A549 (cell line): ENCODE results near the gene MYO1B. TPM values are rescaled to one million over a fixed set of nuclear protein-coding genes. Genes with fewer than 3 reads are reported as not detected.

Source experiments
- ATAC-seq, 2 experiments: fragments of 200-7000 bp in 1 of 2; fragments of >200 bp in 1 of 2; cut with Nextera tagmentation in 1 of 2; cut with Tn5 transposase in 1 of 2; 3 replicates each; pipeline versions ENCODE4 v1.8.0 to v1.9.1; 2018 to 2020; ENCODE audit warnings: mild to moderate bottlenecking in 1 of 2, moderate library complexity in 1 of 2
- CTCF ChIA-PET: fragments of 300-600 bp; sonication (Branson Sonifier 250); formaldehyde crosslinking; extraction: SDS; loops from one replicate; lab custom pipeline; 2021; ENCODE audit warnings: antibody characterized with exemption, inconsistent platforms; lab: Yijun Ruan, JAX
- POLR2A ChIA-PET: fragments of 350-600 bp; formaldehyde crosslinking; extraction: SDS; loops from one replicate; lab custom pipeline; 2021; ENCODE audit warnings: antibody characterized with exemption, inconsistent platforms; lab: Yijun Ruan, JAX
- DNase-seq, 2 experiments: peaks; one replicate each; pipeline versions ENCODE4 v3.0.0 to v3.0.0-alpha.2; 2011 to 2016; ENCODE audit warnings: low read depth in 1 of 2, low spot score in 1 of 2
- FAIRE-seq: peaks from 2 replicates; lab custom pipeline; 2011; peaks lifted over from hg19 to GRCh38; lab: Jason Lieb, UNC
- H3K27ac ChIP-seq, 2 experiments: fragments of >200 bp; sonication (Bioruptor Twin); formaldehyde crosslinking; 3 replicates each; pipeline ENCODE4 v1.5.1; 2016 to 2017
- H3K4me1 ChIP-seq: fragments of >200 bp; sonication (Bioruptor Twin); formaldehyde crosslinking; 3 replicates; pipeline ENCODE4 v1.6.1; 2016
- H3K4me2 ChIP-seq: fragments of >200 bp; sonication (Bioruptor Twin); formaldehyde crosslinking; 3 replicates; pipeline ENCODE4 v1.6.1; 2016
- H3K4me3 ChIP-seq: fragments of >200 bp; sonication (Bioruptor Twin); formaldehyde crosslinking; 3 replicates; pipeline ENCODE4 v1.5.1; 2016
- H3K9me3 ChIP-seq: fragments of >200 bp; sonication (Bioruptor Twin); formaldehyde crosslinking; 3 replicates; pipeline ENCODE4 v1.6.1; 2016
- CBX2 ChIP-seq: fragments of 200-600 bp; sonication (generic); IDR thresholded peaks from 2 replicates; pipeline ENCODE4 v1.6.1; 2016; ENCODE audit warnings: low read depth, mild to moderate bottlenecking, borderline replicate concordance
- CBX8 ChIP-seq: fragments of 200-600 bp; sonication (generic); IDR thresholded peaks from 2 replicates; pipeline ENCODE4 v1.6.1; 2016
- CHD2 ChIP-seq: fragments of 150-350 bp; IDR thresholded peaks from 2 replicates; pipeline ENCODE4 v1.6.1; 2014; ENCODE audit warnings: low read length; ENCODE audit not compliant: partially characterized antibody
- CHD4 ChIP-seq: fragments of 200-600 bp; sonication (generic); IDR thresholded peaks from 2 replicates; pipeline ENCODE4 v1.6.1; 2016; ENCODE audit warnings: antibody characterized with exemption, mild to moderate bottlenecking, borderline replicate concordance
- CTCF ChIP-seq: fragments of >200 bp; sonication (Bioruptor Twin); formaldehyde crosslinking; IDR thresholded peaks from 3 replicates; pipeline ENCODE4 v1.5.1; 2016
- EHF ChIP-seq: fragments of 250-450 bp; sonication (Bioruptor Pico); IDR thresholded peaks from 2 replicates; pipeline ENCODE4 v1.5.0; 2020; ENCODE audit warnings: mild to moderate bottlenecking
- ELK1 ChIP-seq: fragments of 150-350 bp; IDR thresholded peaks from 2 replicates; pipeline ENCODE4 v1.6.1; 2014; ENCODE audit warnings: low read depth, mild to moderate bottlenecking, low read length
- ESRRA ChIP-seq: fragments of 150-350 bp; IDR thresholded peaks from 2 replicates; pipeline ENCODE4 v1.6.1; 2014; ENCODE audit warnings: mild to moderate bottlenecking, low read length, borderline replicate concordance
- FOSB ChIP-seq: fragments of 250-450 bp; sonication (Bioruptor Pico); IDR thresholded peaks from 2 replicates; pipeline ENCODE4 v1.5.0; 2020; ENCODE audit warnings: mild to moderate bottlenecking, moderate library complexity
- HMGXB4 ChIP-seq: fragments of 250-450 bp; sonication (Bioruptor Pico); IDR thresholded peaks from 2 replicates; pipeline ENCODE4 v1.5.0; 2021; ENCODE audit warnings: mild to moderate bottlenecking, moderate library complexity, borderline replicate concordance
- HOXA7 ChIP-seq: fragments of 250-450 bp; sonication (Bioruptor Pico); IDR thresholded peaks from 2 replicates; pipeline ENCODE4 v1.5.0; 2020; ENCODE audit warnings: mild to moderate bottlenecking, moderate library complexity
- JUN ChIP-seq, 2 experiments: fragments of >200 bp; sonication (Bioruptor Twin); formaldehyde crosslinking; IDR thresholded peaks; 2 replicates in 1 of 2; 3 replicates in 1 of 2; pipeline ENCODE4 v1.6.1; 2016 to 2017
- JUNB ChIP-seq: fragments of >200 bp; sonication (Bioruptor Twin); formaldehyde crosslinking; IDR thresholded peaks from 2 replicates; pipeline ENCODE4 v1.6.1; 2016
- KDM5A ChIP-seq: fragments of 200-600 bp; sonication (generic); IDR thresholded peaks from 2 replicates; pipeline ENCODE4 v1.6.1; 2016; ENCODE audit warnings: antibody characterized with exemption, mild to moderate bottlenecking
- MAFK ChIP-seq: fragments of 450-650 bp; IDR thresholded peaks from 2 replicates; pipeline ENCODE4 v1.6.1; 2014; ENCODE audit not compliant: partially characterized antibody
- MAX ChIP-seq: IDR thresholded peaks from 2 replicates; pipeline ENCODE4 v1.6.1; 2012
- MAZ ChIP-seq: fragments of 150-350 bp; IDR thresholded peaks from 2 replicates; pipeline ENCODE4 v1.6.1; 2014; ENCODE audit warnings: antibody characterized with exemption, low read depth, low read length, borderline replicate concordance
- NFE2L2 ChIP-seq: fragments of 150-350 bp; conservative IDR thresholded peaks from 2 replicates; pipeline ENCODE4 v1.6.1; 2014; ENCODE audit warnings: low read length
- NPAS2 ChIP-seq: fragments of 250-450 bp; sonication (Bioruptor Pico); IDR thresholded peaks from 2 replicates; pipeline ENCODE4 v1.8.0; 2022; ENCODE audit warnings: mild to moderate bottlenecking, moderate library complexity, borderline replicate concordance
- PBX3 ChIP-seq: IDR thresholded peaks from 2 replicates; pipeline ENCODE4 v1.6.1; 2012
- RAD21 ChIP-seq, 2 experiments: fragments of >200 bp in 1 of 2; sonication (Bioruptor Twin) in 1 of 2; formaldehyde crosslinking in 1 of 2; IDR thresholded peaks in 1 of 2; conservative IDR thresholded peaks in 1 of 2; 2 replicates in 1 of 2; 3 replicates in 1 of 2; pipeline ENCODE4 v1.6.1; 2012 to 2018; ENCODE audit warnings: inconsistent platforms in 1 of 2
- RCOR1 ChIP-seq: fragments of 150-350 bp; IDR thresholded peaks from 2 replicates; pipeline ENCODE4 v1.6.1; 2014; ENCODE audit warnings: antibody characterized with exemption, low read length, low read depth
- USF2 ChIP-seq: fragments of 450-650 bp; IDR thresholded peaks from 2 replicates; pipeline ENCODE4 v1.6.1; 2014; ENCODE audit warnings: antibody characterized with exemption
- ZFP36 ChIP-seq: fragments of 450-650 bp; IDR thresholded peaks from 2 replicates; pipeline ENCODE4 v1.6.1; 2014; ENCODE audit warnings: borderline replicate concordance; ENCODE audit not compliant: partially characterized antibody
- ZNF302 ChIP-seq: fragments of 250-450 bp; sonication (Bioruptor Pico); IDR thresholded peaks from 2 replicates; pipeline ENCODE4 v1.9.0; 2021; ENCODE audit warnings: inconsistent platforms, mild to moderate bottlenecking, moderate library complexity
- ZSCAN20 ChIP-seq: fragments of 250-450 bp; sonication (Bioruptor Pico); IDR thresholded peaks from 2 replicates; pipeline ENCODE4 v1.8.0; 2022; ENCODE audit warnings: mild to moderate bottlenecking, moderate library complexity
- WGBS: methylation state at CpG from one replicate; pipeline ENCODE4 v1.1.6; 2017; ENCODE audit errors: missing lambda C conversion rate; 5-methylcytosine and 5-hydroxymethylcytosine counted together
- polyA plus RNA-seq, 4 experiments: library from polyadenylated mRNA; depleted of rRNA in 3 of 4; stranded (reverse); fragments of >200 nt; fragmentation: RNase III in 1 of 4; extraction: RNeasy Plus Mini Kit Qiagen cat#74134 plus additional on column Dnase treatment in 1 of 4; gene quantifications; 2 replicates in 3 of 4; 3 replicates in 1 of 4; pipeline ENCODE4 v1.2.3, GENCODE V29; 2011 to 2017

MYO1B gene
- polyA plus RNA-seq, 2 of the 4 experiments (the other 2 are of a cell fraction) = 77.7 to 159 TPM

- ChIA-PET CTCF (no interaction called here), POLR2A (no interaction called here)
- H3K9me3 ChIP-seq = no peaks in the 10 kb centered on the region
- H3K4me2 ChIP-seq = no peak overlapping the region
- DNase-seq = no peak
- no peak for ATAC-seq
- 90% methylated on average over 13 of the region's 13 CpGs for WGBS
- no peak for FAIRE-seq
- H3K27ac ChIP-seq = no peak overlapping the region
- TF ChIP-seq ZSCAN20 (CRISPR knock-in tag) (no peak), MAZ (no peak), ZFP36 (no peak), CHD2 (no peak)
- no peak overlapping the region for H3K4me3 ChIP-seq
- H3K4me1 ChIP-seq = peaks cover 15% of the 10 kb centered on the region; the same call in 2 of the 3 replicates
Observed at GRCh38 chr2:191280834-191281756, 35.9 kb downstream of the MYO1B start.

- Histone ChIP-seq H3K4me3 (no peak overlapping the region), H3K4me2 (no peak overlapping the region), H3K27ac (no peak overlapping the region), H3K4me1 (peaks cover 3% of the 10 kb centered on the region; the same call in 1 of the 3 replicates), H3K9me3 (no peaks in the 10 kb centered on the region)
- TF ChIP-seq FOSB (CRISPR knock-in tag) (no peak), JUNB (no peak), RAD21 (conservative IDR thresholded peaks at IDR 0.05 in 1 of 2, IDR thresholded peaks at IDR 0.05 in 1 of 2) (no peak), ZNF302 (CRISPR knock-in tag) (no peak), CTCF (no peak)
- DNase-seq (no peak), ATAC-seq (no peak), FAIRE-seq (no peak)
- CTCF ChIA-PET = interaction anchor here (1.0 kb wide), 2 partner anchors 8 to 120 kb away, joined by 3 read pairs; no protein-coding TSS in a partner anchor
- POLR2A ChIA-PET = no interaction called here
- WGBS = 86% methylated on average over 11 of the region's 11 CpGs
Observed at GRCh38 chr2:191285252-191285651, 40.0 kb downstream of the MYO1B start.

GRCh38 chr2:191287820-191288219, 42.6 kb downstream of the MYO1B start:
- ATAC-seq = no peak
- no peak for FAIRE-seq
- DNase-seq = no peak
- ChIA-PET CTCF (interaction anchor here (0.6 to 1.2 kb wide), 3 partner anchors 9 to 24 kb away, joined by 3 to 5 read pairs (median 3); no protein-coding TSS in a partner anchor), POLR2A (no interaction called here)
- Histone ChIP-seq H3K4me3 (no peak overlapping the region), H3K4me2 (no peak overlapping the region), H3K4me1 (peaks cover 21% of the 10 kb centered on the region), H3K9me3 (no peaks in the 10 kb centered on the region), H3K27ac (no peak overlapping the region)
- 91% methylated on average over 4 of the region's 4 CpGs for WGBS
- no peak for TF ChIP-seq MAX
- no peak for TF ChIP-seq PBX3
- TF ChIP-seq CHD4 = no peak
- no peak for TF ChIP-seq ESRRA
- TF ChIP-seq CBX8 = no peak
- no peak for TF ChIP-seq JUN (IDR thresholded peaks at IDR 0.05)
- TF ChIP-seq MAFK = no peak
- TF ChIP-seq KDM5A = no peak
- TF ChIP-seq RCOR1 = no peak
- no peak for TF ChIP-seq NFE2L2
- TF ChIP-seq HMGXB4 (CRISPR knock-in tag) = no peak
- no peak for TF ChIP-seq NPAS2
- TF ChIP-seq CBX2 = no peak
- no peak for TF ChIP-seq ELK1
- TF ChIP-seq EHF = no peak
- TF ChIP-seq JUNB = no peak
- TF ChIP-seq HOXA7 (CRISPR knock-in tag) = no peak
- no peak for TF ChIP-seq USF2
